HG02571 (cell line): ENCODE results near the gene UGT3A2.
"Not testable (repeated sequence)": the region's sequence is repeated elsewhere in the genome, so short reads cannot be mapped to it uniquely, and the experiment has no call there.

Source experiments
- ATAC-seq: cut with Tn5 transposase; IDR thresholded peaks from one replicate; pipeline ENCODE4 v1.9.1; 2021; ENCODE audit warnings: mild to moderate bottlenecking, moderate library complexity; ENCODE audit not compliant: unreplicated experiment

UGT3A2 gene

DNA sequence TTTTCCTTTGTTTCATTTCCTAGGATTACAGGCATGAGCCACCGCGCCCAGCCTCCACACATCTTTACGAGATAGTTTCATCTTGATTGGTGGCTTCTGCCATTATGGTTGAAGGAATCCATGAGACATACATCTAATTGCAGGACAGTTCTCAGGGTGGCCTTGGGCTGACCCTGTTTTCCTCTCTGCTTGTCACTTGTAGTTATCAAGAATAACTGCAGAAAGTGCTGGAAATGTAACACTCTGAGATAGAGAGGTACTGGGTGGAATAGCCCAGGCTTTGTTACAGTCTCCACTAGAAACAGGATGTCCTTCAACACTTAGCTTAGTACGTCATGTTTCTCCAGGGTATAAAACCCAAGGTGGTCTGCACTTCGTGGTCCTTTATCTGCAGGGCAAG is 10.7 kb downstream of the UGT3A2 start:
- no peak for ATAC-seq

DNA sequence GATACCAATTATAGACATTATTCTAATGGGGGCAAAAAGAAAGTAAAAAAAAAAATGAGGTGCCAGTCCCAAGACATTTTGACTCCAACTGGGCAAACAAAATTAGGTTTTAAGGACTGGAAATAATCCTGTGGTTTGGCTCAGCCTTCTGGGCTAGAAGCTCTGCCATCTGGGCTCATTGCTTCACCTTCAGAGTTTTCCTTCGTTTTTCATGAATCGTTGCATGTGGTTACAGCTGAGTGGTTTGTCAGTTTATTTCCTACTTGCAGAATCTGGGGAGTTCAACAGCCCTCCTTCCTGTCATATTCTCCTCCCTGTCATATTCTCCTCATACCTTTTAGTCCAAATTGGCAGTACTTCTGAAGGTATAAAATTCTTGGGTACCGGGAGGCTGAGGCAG is 12.0 kb downstream of the UGT3A2 start:
- ATAC-seq, result no peak

DNA sequence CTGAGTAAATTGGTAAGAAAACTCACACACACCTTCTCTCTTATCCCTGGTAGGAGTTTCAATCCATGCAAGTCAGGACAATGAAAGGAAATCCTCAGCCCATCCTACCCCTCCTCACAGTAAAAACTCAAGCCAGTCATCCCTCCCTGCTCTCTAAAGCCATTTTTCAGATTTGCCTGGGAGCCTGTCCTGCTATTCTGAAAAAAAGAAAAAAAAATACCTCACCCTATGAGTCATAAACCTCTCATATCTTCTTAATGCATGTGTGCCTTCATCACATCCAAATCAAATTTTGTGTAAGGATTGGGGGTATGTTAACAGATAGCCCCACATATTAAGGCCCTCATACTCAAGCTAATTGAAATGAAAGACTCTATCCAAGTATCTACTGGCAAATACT is 14.1 kb downstream of the UGT3A2 start:
- no peak for ATAC-seq

GRCh38 chr5:36049949-36050348 is 16.7 kb downstream of the UGT3A2 start:
- ATAC-seq, result no peak

GRCh38 chr5:36047384-36048160 is 19.1 kb downstream of the UGT3A2 start:
- no peak for ATAC-seq

GRCh38 chr5:36045895-36046294 is 20.8 kb downstream of the UGT3A2 start:
- no peak for ATAC-seq

GRCh38 chr5:36041537-36041845 is 25.2 kb downstream of the UGT3A2 start:
- no peak for ATAC-seq

DNA sequence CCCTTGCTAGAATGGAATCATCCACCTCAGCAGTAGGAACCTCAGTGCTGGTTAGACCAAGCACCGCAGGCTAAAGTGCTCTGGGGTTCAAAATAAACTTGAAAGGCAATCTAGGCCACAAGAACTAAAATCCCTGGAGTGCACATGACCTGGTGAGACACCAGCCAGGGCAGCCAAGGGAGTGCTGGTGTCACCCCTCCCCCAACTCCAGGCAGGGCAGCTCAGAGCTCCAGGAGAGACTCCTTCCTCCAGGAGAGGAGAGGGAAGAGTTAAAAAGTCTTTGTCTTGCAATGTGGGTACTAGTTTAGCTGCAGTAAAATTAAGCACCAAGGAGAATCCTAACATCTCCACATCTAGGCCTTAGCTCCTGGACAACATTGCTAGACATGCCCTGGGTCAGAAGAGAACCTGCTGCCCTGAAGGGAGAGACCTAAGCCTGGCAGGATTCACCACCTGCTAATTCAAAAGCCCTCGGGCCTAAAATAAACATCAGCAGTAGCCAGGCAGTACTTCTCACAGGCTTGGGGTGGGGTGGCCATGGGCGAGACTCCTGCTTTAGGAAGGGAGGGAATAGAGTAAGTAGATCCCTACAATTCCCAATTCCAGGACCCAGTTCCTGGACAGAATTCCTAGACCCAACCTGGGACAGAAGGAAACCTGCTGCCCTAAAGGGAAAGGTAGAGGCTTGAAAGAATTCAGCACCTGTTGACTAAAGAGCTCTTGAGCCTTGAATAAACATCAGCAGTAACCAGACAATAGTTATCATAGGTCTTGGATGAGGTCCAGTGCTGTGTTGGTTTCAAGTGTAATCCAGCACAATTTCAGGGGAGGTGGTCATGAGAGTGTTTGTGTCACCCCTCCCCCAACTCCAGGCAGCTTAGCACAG is 25.8 kb downstream of the UGT3A2 start:
- no peak for ATAC-seq

DNA sequence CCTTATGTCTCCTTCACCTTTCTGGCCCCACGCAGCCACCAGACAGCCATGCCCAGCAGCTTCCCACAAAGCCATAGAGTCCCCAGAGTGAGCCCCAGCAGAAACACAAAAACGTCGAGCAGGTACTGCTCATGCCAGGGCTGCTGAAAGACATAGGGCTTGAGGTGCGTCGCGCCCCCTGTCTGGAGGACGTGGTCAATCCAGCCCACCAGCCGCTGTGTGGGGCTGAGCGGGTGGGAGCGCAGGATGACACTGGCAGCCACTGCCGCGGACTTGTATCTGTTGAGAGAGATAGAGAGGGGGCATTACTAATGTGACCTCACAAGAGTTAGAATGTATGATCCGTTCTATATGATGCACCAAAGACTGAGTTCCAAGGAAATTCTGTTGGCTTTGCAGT is 31.0 kb downstream of the UGT3A2 start:
- no peak for ATAC-seq

GRCh38 chr5:36034536-36035134 is 32.0 kb downstream of the UGT3A2 start:
- not testable (repeated sequence) for ATAC-seq

- ATAC-seq, result no peak
Observed at GRCh38 chr5:36033486-36033885, 33.2 kb downstream of the UGT3A2 start.

- no peak for ATAC-seq
Observed at GRCh38 chr5:36033047-36033446, 33.6 kb downstream of the UGT3A2 start.

DNA sequence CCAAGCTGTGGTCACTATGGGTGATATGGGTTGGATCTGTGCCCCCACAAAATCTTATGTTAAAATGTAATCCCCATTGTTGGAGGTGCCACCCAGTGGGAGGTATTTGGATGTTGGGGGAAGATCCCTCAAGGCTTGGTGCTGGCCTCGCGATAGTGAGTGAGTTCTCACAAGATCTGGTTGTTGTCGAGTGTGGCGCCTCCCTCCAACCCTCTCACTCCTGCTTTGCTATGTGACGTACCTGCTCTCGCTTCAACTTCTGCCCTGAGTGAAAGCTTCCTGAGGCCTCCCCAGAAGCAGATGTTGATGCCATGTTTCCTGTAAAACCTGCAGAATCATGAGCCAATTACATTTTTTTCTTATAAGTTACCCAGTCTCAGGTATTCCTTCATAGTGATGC is 35.5 kb downstream of the UGT3A2 start:
- no peak for ATAC-seq

DNA sequence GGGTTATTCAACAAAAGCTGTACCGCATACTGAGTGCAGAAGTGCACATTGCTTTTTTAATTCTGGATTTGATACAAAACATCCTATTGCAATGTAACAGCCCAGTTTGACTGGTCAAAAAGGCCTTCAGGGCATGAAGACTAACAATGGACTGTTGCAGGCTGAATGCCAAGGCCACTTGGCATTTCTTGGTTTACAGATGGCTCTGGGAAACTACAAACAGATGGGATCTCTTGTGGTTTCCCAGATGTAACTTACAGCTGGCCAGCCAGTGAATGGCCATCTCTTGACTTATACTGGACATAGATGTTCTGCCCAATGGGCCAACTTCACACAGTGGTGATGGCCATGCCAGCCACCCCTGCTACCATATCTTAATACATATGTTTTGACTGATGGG is 36.8 kb downstream of the UGT3A2 start:
- no peak for ATAC-seq

DNA sequence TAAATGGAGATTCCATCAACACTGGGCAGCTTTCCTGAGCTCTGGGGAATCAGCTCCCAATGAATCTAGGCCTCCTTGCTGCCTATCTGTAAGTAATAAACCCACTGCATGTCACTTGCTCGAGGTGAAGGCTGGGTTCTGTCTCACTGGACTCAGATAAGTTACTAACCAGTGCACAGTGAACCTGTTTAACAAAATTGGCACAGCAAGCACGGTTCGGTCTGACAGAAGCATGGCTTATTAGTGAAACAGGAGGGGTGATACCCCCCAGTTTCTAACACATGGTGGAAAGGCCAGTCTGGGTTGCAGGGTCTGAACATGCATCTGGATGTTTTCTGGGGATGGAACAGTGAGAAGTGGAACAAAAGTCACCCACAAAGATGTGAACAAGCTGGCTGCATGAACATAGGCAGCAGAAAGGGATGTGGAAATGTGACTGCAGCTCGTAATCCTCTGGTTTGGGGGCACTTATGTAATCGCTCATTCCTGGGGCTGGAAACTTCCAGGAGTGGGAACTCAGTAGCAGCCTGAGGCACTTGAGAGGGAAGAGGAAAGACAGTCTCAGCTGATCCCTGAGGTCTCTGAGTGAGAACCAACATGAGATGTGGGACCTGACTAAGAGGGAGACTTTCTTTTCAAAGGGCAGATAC is 37.7 kb downstream of the UGT3A2 start:
- ATAC-seq, result no peak

DNA sequence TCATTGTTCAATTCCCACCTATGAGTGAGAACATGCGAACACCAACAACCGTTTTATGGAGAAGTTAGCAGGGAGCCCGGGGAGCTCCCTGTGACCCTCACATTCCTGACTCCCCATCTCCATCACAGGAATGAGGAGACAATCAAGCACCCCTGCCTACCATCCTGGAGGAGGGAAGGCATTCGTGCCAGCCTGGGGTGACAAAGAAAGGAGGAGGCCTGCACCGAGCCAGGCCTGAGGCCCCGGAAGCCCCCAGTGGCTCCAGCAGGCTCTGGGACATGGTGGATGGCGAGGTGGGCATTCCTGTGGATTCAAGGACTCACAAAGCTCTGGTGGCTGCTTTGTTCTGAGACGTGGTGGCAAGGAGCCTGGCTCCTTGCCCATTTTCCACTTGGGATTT is 39.0 kb downstream of the UGT3A2 start:
- no peak for ATAC-seq

GRCh38 chr5:36026706-36027465 is 39.8 kb downstream of the UGT3A2 start:
- no peak for ATAC-seq

DNA sequence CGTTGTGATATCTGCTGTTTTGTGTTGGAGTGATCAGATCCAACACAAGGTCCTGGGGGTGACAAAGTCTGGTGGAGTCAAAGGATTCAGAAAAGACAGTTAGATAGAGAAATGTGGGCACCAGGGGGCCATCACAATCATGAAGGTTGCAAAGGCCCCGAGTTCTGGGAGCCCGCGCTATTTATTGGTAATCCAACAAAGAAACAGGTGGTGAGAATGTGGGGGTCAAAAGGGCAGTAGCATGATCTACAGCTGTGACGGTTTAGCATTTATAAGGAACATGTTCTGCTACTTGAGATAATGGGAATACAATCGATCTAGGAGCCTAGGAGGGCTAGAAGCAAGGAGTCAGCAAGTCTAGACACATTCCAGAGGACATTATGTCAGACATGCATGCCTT is 44.4 kb downstream of the UGT3A2 start:
- ATAC-seq, result not testable (repeated sequence)

DNA sequence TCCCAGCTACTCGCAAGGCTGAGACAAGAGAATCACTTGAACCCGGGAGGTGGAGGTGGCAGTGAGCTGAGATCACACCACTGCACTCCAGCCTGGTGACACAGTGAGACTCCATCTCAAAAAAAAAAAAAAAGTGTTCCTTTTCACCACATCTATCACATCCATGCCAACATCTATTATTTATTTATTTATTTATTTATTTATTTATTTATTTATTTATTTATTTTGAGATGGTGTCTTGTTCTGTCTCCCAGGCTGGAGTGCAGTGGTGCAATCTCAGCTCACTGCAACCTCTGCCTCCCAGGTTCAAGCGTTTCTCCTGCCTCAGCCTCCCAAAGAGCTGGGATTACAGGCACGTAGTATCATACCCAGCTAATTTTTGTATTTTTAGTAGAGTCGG is 47.1 kb downstream of the UGT3A2 start:
- ATAC-seq, result not testable (repeated sequence)

- ATAC-seq, result no peak
Observed at GRCh38 chr5:36017622-36018021, 49.1 kb downstream of the UGT3A2 start.

DNA sequence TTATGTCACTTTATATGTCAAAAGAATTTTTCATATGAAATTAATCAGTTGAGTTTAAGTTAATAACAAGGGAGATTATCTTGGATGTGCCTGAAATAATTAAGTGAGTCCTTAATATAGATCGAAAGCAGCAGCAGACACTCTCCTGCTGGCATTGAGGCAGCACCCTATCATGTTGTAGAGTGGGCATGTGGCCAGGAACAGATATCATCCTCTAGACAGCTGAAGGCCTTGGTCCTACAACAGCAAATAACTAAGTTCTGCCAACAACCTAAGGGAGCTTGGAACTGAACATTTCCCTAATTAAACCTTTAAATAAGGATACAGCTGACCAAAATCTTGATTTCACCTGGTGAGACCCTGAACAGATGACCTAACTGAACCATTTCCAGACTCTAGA is 49.7 kb downstream of the UGT3A2 start:
- no peak for ATAC-seq
